Superior temporal gyrus (tissue), 1 donor: Measurements from ENCODE around the gene MPP4.

Source experiments
- DNase-seq: peaks from one replicate; pipeline ENCODE4 v3.0.0-alpha.2; 2016; ENCODE audit errors: extremely low spot score

Gene MPP4, protein sequence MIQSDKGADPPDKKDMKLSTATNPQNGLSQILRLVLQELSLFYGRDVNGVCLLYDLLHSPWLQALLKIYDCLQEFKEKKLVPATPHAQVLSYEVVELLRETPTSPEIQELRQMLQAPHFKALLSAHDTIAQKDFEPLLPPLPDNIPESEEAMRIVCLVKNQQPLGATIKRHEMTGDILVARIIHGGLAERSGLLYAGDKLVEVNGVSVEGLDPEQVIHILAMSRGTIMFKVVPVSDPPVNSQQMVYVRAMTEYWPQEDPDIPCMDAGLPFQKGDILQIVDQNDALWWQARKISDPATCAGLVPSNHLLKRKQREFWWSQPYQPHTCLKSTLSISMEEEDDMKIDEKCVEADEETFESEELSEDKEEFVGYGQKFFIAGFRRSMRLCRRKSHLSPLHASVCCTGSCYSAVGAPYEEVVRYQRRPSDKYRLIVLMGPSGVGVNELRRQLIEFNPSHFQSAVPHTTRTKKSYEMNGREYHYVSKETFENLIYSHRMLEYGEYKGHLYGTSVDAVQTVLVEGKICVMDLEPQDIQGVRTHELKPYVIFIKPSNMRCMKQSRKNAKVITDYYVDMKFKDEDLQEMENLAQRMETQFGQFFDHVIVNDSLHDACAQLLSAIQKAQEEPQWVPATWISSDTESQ

DNA sequence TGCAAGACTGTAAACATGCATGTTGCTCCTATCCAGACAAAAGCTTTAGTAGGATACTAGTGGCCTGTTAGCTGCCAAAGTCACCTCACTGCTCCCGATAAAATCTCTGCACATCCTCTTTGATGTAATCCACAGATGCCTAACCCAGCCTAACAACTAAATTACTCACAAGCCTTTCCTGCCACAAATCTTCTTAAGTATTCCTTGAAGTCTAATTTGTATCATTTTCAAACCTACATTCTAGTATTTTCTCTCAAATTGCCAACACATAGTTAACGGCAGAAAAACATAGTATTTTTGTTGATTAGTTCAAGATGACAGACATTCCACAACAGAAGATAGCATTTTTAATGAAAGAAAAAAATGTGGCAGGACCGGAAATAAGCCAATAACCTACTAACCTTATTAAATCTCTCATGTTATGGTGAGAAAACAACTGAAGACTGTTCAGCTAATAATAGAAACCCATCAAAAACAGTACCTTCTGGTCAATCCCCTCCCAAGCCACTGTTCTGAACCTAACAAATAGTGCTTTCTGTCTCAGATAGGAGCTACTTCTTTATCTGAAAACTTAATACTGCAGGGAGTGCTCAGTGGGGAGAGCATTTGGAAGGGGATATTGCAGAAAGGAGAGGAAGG, at the start of gene MPP4:
Gene MPP4, minus strand, starts transcription at position 57 of the 639 bp plus-strand sequence. CDS start 4,690 bp downstream, outside the sequence.
- no peak for DNase-seq

DNA sequence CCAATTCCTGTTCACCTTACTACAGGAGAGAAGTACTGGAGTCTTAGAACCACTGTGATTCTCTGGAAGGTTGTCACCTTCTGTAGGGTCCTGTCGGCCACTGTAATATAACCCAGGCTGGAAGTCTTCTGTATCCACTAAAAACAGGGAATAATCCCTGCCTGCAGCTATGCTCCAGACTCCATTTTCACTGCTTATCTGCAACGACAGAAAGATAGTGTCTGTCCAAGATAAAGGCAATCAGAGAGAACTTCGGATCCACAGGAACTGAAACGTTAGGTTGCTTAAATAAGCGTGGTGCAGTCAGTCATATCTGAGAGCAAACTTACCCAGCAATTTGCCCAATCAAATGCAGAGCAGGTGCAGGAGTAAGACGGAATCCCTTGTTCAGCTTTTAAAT, 48.1 kb upstream of the MPP4 start:
- no peak for DNase-seq

DNA sequence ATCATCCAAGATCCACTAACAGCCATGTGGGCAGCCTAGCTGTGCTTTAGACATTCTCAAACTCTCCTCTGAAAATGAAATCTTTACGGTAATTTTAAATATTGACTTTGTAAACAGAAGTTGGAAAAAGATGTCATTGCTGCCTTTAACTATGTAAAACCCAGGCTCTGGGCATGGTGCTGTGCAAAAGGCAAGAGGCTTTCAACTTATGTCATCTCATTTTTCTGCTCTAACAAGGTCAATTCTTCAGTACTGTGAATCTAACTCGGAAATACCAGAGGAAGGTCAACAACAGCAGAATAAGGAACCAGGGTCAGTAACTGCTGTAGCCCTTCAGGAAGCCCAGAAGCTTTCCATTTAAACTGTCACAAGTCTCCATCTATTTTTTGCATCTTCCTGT, 37.0 kb upstream of the MPP4 start:
- no peak for DNase-seq

DNA sequence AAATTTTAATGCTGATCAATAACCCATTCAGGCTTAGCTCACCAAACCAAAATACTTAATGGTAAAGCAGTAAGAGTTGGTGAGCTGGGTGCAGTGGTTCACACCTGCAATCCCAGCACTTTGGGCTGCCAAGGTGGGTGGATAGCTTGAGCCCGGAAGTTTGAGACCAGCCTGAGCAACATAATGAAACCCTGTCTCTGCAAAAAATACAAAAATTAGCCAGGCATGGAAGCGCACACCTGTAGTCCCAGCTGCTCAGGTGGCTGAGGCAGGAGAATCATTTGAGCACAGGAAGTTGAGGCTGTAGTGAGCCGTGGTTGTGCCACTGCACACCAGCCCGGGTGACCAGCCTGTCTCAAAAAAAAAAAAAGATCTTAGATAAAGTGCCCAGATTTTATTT, 35.7 kb upstream of the MPP4 start:
- no peak for DNase-seq

DNA sequence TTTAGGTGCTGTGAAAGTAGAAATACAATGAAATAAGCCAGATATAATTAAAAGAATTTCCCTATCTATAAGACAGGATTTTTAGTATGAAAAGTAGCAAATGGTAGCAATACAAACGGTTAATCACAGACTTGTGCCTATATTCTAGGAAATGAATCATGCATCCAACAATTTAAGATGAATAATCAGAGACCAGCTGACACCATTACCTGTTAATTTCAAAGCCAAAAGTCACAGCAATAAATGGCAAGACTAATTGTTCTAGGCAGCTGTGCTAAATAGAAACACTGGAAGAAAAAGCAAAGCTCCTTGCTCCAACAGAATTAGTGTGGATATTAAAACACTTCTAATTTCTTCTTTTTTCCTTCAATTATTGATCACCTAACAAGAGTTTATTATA, 35.1 kb upstream of the MPP4 start:
- DNase-seq = no peak

DNA sequence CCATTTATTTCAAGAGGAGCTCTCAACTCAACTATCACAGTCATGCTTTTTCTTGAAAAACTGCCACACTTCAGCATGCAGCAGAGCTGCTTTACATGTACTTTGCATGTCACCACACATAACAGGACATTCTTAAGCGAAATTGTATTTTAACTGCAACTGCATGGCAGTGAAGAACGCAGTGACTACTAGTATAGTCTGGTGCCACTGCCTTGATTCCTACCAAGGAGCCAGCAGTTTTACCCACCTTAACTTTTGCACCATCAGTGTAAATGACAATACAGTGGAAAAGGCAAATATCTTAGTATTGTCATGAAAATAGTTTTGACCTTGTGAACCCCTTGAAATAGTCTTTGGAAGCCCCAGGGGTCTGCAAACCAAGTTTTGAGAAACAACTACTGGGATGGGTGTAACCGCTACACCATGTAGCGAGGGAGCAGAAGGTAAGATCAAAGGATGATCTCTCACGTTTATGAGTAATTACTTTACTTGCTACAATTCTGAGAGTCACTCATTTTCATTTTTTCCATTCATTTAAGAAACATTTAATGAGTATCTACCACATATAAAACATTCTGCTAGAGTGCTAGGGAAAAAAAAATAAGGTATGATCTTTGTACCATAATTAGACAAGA, 32.3 kb upstream of the MPP4 start:
- no peak for DNase-seq

DNA sequence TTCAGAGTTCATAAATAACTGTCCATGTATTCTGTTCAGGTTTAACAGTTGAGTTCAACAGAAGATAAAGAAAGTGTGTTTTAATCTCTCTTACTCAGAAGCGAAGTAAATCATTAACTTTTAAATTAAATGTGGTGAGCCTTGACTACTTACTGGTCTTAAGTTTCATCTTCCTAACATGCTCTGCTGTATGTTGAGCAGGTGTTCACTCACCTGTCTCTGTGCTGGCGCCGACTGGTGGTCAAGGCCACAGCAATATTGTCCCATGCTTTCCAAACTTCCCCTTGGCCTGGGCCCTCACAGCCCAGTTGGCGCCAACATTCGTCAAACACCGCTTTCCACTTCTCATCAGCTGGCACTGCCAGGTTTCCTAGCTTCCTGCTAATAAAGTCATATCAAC, 17.0 kb upstream of the MPP4 start:
- no peak for DNase-seq

DNA sequence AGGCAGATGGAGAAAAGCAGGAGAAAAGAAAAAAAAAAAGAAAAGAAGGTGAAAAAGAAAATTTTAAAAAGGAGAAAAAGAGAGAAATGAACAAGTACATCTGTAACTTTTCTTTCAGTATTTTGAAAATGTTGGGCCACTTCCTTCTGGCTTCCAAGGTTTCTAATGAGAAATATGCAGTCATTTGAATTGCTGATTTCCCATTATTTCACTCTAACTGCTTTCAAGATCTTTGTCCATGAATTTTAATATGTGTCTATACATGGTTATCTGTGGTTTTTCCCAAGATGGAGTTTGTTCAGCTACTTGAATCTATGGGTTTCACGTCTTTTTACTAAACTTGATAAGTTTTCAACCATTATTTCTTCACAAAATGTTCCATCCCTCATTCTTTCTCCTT, 14.3 kb upstream of the MPP4 start:
- DNase-seq = no peak

DNA sequence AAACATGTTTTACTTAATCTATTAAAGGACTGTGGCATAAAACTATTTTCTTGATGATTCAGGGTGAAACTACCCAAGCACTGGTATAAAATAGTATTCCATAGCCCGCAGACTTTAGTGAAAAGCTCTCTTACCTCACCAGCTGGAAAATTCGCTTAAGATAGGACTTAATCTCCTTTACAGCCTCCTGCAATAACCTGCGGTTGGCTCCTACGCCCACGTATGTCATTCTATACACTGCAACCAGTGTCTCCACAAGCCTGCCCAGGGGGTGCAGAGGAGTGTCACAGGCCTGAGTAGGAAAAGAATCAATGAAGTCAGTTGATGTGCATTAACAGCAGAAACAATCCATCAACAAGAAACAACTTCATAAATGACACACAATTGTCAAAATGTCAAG, 11.3 kb upstream of the MPP4 start:
- no peak for DNase-seq

DNA sequence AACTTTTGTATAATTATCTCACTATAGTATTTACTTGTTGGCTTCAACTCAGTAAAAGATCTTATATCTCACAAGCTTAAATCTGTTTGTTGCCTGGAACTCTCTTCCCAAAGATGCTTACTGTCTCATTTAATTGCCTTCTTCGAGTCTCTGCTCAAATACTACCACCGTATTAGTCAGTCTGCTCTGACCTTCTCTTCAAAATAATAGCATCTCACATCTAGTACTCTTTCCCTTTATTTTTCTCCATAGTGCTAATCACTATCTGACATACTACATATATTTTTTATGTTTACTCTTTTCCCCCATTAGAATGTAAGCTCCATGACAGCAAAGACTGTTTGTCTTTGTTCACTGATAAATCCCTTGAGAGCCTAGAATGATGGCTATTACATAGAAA, 10.6 kb upstream of the MPP4 start:
- DNase-seq = no peak

DNA sequence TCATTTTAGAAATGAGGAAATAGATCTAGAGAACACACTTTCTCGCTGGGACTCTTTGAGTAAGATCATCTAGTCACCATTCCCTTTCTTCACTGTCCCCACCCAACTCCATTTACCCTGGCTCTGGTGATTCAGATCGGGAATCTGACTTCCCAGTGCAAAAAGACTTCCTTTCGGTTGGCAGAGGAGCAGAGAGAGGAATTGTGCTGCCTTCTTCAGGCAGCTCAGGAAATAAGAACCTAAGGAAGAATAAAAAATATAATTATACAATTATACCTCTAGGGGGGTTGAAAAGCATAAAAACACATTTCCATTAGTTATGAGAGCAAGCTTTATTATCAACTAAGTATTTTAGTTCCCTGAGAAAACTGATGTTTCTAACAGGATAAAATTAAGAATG, 9.3 kb upstream of the MPP4 start:
- no peak for DNase-seq

DNA sequence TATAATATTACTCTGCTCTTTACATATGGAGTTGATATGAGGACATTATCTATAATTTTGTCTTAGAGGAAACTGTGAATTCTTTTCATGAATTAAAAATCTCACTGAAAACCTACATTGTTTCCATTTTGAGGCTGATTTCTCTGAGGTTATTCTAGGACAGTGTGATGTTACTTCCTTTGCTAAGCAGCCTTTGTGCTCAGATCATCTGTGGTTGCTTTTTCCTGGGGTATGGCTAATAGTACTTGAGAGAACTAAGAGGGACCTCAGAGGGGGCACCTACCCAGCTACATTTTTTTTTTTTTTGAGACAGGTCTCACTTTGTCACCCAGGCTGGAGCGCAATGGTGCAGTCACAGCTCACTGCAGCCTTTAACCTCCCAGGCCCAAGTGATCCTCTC, 8.7 kb upstream of the MPP4 start:
- no peak for DNase-seq

DNA sequence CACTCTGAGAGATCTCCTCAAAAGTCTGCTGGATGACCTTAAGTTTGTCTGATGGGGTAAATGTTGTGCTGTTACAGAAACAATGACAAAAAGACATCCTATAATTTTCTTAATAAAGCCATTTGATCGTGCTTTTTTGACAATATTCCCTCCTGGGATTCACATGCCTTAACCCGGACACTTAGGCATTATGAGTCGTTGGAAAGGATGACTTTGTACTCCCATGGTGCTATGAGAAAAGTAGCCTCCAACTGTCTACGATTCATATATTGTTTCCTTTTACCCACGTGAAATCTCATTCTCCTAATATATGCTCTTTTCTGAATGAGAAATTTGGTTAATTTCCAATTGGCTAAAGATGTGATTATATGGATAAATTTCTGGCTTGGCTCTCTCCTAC, 6.1 kb upstream of the MPP4 start:
- no peak for DNase-seq

DNA sequence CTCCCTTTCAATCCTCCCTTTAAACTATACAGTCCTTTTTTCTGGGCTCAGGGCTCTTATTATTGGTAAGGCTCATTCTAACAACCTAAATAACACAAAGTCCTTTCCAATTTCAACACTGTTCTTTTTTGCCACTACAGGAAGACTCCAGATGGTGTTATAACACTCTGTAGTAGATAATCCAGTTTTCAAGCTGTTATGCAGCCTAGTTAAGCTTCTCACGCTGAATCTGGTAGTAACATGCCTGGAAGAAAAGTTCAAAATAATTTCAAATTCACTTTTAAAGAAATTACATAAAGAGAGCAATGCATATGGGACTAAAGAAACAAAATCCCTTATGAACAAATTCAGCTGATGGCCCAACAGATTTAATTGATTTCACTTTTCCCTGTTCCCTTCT, 3.2 kb upstream of the MPP4 start:
- peak; percentile 51 for DNase-seq

DNA sequence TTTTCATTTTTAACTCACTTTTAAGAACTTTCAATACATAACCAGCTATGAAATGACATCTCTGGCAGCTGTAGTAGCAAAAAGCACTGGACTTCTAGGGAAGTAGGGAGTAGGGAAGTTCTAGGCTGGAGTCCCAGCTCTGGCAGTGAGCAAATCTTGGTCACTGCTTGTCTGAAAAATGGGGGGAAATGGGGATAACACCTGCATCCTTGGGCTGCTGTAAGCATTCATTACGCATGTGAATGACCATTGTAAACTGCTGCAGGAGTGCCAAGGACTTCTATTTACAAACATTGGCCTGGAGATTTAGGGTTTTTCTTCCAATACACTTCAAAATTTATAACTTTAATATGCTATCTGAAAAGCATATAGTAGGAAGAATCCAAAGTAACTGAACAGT, 972 bp upstream of the MPP4 start:
- DNase-seq = no peak

DNA sequence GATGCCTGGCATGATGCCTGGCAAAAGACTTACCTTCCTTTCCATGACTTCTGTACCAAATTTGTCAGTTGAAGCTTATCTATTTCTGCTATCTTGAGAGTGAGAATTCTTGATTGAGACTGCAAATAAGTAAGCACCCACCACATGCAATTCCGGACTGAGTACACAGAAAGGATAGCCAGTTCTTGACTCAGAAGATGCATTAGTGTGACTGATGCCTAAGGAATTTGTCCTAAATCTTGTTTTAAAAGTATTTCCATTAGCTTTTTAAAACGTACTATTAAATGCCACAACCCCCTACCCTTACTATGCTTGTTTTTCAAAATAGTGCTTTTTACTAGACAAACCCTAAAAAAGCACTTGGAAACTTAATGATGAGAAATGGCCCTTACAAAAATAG, 545 bp downstream of the MPP4 start:
- DNase-seq = no peak

DNA sequence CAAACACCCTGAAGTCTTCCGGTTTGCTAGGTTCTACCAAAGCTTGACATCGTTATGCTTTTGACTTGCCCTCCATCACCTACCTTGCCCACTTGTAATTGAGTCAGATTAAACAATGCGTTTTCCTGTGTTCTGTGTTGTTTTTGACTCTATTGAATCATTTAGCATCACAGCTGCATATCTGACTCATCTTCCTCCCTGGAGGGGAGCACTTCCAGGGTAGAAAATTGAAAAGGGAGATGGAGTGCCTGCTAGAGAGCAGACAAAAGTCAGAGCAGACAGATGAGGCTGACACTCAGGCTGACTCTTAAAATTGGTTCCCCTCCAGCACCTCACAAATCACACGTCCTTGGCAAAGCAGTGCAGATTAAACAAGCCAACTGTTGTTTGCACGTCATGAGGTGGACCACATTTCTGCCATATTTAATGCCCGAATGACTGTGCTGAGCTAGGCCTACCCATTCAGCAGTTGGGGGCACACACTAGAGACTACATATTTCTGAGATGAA, 2.2 kb downstream of the MPP4 start:
- DNase-seq = peak; percentile 15

DNA sequence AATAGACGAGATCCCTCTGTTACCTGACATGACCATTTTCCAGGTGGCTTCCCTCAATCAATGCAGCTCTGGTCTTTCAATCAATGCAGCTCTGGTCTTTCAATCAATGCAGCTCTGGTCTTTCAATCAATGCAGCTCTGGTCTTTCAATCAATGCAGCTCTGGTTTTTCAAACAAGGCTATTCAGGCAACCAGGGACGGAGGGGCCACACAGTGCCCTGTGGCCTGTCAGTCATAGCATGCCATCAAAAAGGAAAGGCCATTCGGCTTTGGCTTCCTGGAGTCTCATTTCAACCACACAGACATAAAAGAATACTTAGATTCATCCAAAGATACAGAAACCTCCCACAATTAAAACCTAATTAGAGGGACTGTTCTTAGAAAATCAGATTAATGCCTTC, 13.3 kb downstream of the MPP4 start:
- no peak for DNase-seq

DNA sequence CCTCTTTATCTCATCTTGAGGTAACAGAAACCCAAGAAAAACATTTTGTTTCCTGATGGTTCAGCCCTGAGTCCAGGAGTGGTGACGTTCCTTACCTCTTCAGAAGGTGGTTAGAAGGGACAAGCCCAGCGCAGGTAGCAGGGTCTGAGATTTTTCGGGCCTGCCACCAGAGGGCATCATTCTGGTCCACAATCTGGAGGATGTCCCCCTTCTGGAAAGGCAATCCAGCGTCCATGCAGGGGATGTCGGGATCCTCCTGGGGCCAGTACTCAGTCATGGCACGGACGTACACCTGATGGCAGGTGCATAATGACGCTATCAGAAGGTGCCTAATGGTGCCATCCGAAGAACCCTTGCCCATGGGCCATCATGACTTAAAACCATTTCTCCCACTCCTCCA, 17.7 kb downstream of the MPP4 start:
- no peak for DNase-seq

DNA sequence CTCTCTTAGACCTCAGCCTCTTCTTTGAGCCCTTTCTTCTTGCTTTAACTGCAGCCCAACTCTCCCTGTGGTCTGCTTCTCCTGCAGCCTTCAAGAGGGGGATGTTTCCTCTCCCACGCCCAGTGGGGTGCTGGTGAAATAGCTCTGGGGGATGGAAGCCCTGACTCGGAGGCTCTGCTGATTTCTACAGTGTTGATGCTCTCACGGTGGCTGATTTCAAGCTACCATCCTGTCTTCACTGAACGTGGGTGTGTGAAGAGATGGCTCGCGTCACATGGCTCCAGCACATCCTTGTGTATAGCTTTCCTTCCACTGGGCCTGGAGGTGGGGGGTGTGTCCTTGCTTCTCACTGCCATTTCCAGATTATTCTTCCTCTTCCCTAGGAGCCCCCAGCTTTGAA, 20.0 kb downstream of the MPP4 start:
- no peak for DNase-seq

DNA sequence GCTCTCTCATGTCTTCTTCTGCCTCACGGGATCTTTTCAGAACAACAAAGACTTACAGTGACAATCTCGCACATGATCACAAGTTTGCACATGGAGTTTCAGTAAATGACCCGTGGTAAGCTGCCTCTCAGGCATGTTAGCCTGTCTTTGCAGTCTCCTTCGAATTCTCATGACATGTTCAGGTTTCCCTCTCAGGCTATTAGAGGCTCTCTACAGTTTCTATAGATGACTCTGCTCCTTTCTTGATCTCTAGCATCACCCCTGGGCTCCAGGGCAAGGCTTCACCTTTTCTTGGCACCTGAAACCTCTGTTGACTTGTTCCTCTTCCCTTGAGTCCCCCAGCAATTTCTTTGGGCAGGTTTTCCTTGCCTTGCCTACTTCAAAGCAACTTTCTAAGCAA, 23.0 kb downstream of the MPP4 start:
- DNase-seq = no peak

DNA sequence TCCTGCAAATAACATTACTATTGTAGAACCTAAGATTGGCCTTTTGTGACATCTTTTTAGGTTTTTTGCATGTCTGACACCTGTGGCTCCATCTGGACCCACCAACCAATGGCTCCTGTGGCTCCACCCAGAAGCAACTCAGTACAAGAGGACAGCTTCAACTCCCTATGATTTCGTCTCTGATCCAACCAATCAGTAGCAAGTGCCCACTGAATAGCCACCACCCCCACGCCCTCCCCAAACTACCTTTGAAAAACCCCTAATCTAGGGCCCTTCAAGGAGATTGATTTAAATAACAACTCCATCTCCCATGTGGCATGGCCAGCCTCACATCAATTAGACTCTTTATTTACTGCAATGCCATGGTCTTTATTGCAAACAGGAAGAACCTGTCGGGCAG, 23.6 kb downstream of the MPP4 start:
- DNase-seq = no peak

DNA sequence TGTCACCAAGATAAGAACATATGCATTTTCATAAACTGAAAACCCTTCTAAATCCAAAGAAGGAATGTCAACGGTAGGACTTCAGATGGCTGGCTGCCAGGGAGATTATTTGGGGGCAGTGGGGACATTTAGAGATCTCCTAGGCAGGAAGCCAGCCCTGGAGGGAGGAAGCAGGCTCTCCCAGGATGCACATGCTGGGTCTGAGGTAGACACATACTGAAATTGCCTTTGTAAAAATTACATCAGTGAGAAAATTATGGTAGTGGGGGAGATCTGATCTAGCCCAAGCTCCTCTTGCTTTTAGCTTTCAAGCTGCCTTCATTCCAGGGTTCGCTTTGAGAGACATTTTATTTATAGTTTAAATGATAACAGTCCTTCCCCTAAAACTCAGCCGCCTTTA, 24.1 kb downstream of the MPP4 start:
- no peak for DNase-seq
